ENCODE results near the gene GSE1.

GSE1 gene

DNA sequence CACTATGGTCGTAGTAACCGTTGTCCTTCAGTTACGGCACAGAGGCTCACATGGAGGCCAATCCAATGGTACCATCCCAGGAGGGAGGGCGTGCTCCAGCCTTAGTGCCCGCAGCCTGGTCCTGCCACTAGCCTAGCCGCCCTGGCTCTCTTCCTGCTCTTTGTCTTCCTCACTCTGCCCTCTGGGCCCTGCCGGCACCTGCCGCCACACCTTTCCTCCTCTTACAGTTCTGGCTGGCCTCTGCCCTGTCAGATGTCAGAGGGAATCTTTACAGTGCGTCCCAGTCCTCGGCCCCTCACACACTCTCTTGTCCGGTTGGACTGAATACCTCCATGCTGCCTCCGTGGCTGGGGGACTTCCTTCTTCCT, 52.2 kb downstream of the GSE1 start:
- no peak overlapping the region for H3K4me3 ChIP-seq (replicated peaks; ENCODE audit: low read depth, low read length)
- TF ChIP-seq, protein P1, sequence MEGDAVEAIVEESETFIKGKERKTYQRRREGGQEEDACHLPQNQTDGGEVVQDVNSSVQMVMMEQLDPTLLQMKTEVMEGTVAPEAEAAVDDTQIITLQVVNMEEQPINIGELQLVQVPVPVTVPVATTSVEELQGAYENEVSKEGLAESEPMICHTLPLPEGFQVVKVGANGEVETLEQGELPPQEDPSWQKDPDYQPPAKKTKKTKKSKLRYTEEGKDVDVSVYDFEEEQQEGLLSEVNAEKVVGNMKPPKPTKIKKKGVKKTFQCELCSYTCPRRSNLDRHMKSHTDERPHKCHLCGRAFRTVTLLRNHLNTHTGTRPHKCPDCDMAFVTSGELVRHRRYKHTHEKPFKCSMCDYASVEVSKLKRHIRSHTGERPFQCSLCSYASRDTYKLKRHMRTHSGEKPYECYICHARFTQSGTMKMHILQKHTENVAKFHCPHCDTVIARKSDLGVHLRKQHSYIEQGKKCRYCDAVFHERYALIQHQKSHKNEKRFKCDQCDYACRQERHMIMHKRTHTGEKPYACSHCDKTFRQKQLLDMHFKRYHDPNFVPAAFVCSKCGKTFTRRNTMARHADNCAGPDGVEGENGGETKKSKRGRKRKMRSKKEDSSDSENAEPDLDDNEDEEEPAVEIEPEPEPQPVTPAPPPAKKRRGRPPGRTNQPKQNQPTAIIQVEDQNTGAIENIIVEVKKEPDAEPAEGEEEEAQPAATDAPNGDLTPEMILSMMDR (IDR thresholded peaks at IDR 0.05; ENCODE audit: low read depth, low read length, missing control alignments): no peak
- no peak for DNase-seq (ENCODE audit: extremely low read depth, low read depth)

DNA sequence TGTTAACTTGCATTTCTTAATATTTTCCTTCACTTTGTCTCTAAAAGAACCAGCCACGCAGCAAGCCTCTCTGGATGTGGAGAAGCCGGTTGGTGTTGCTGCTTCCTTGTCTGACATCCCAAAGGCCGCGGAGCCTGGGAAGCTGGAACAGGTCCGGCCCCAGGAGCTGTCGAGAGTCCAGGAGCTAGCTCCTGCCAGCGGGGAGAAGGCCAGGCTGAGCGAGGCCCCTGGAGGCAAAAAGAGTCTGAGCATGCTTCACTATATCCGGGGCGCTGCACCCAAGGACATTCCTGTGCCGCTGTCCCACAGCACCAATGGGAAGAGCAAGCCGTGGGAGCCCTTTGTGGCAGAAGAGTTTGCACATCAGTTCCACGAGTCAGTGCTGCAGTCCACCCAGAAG, 52.8 kb downstream of the GSE1 start:
- TF ChIP-seq, protein P1 (IDR thresholded peaks at IDR 0.05; ENCODE audit: low read depth, low read length, missing control alignments): no peak
- H3K4me3 ChIP-seq (replicated peaks; ENCODE audit: low read depth, low read length): no peak overlapping the region
- no peak for DNase-seq (ENCODE audit: extremely low read depth, low read depth)

DNA sequence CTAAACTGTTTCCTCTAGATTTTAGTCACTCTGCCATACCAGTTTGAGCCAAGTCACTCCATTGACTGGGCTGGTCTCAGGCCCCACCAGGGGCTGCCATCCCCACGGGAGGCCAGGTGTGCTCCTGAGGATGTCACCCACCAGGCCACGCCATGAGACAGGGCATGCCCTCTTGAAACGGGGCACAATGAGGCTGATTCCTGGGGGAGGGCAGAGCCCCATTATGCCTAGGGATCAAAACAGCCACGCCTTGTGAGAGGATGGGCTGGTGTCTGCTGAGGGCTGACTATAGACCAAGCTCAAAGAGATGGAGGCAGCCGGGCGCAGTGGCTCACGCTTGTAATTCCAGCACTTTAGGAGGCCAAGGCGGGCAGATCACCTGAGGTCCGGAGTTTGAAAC, 54.1 kb downstream of the GSE1 start:
- no peak for DNase-seq (ENCODE audit: extremely low read depth, low read depth)
- H3K4me3 ChIP-seq (replicated peaks; ENCODE audit: low read depth, low read length): no peak overlapping the region
- TF ChIP-seq, protein P1 (IDR thresholded peaks at IDR 0.05; ENCODE audit: low read depth, low read length, missing control alignments): no peak

DNA sequence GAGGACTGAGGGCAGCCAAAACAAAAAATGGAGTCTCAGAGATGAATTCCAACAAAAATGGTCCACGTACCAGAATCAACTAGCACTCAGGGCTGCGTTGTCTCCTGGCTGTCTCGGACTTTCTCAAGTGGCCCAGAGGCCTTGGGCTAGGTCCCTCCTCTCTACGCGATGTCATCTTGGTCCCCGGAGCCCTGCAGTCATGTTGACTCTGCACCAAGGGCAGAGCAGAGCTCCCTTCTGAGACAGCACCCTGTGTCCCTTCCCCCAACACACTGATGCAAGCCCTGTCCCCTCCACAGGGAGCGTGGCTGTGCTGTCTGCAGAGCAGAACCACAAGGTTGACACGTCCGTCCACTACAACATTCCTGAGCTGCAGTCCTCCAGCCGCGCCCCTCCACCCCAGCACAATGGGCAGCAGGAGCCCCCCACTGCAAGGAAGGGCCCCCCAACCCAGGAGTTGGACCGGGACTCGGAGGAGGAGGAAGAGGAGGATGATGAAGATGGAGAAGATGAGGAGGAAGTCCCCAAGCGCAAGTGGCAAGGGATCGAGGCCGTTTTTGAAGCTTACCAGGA, 54.8 kb downstream of the GSE1 start:
- TF ChIP-seq, protein P1 (IDR thresholded peaks at IDR 0.05; ENCODE audit: low read depth, low read length, missing control alignments): no peak
- DNase-seq (ENCODE audit: extremely low read depth, low read depth): no peak
- no peak overlapping the region for H3K4me3 ChIP-seq (replicated peaks; ENCODE audit: low read depth, low read length)

DNA sequence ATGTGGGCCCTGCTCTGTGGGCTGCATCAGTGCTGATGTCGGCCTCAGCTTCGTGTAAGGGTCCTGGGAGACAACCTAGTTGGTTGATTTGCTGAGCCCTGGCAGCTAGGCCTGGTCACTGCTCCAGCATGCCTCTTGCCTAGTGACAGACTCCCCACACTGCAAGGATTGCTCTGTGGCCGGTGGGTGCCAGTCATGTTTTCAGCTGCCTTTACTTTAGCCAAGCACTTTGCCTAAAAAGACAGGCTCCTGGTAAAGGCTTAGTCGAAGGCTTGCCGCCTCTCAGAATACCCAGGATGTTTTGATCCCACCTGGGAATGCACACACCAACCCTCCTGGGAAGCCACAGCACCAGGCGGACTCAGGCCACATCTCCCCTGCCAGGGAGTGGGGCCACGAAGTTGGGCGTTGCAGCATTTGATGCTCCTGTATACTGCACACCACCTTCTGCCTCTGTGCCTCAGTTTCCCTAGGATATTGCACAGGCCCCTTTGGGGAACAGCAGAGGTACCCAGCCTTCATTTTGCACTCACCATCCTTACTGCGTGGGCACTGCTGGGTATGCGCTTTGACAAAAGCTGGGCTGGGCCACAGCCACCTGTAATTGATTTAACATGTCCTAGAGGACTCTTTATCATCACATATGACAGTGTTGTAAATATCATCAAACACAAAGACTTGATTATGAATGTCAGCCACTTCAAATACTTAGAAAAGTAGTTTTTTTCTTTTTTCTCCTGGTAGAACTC, 55.7 kb downstream of the GSE1 start:
- DNase-seq (ENCODE audit: extremely low read depth, low read depth): no peak
- TF ChIP-seq, protein P1 (IDR thresholded peaks at IDR 0.05; ENCODE audit: low read depth, low read length, missing control alignments): no peak

DNA sequence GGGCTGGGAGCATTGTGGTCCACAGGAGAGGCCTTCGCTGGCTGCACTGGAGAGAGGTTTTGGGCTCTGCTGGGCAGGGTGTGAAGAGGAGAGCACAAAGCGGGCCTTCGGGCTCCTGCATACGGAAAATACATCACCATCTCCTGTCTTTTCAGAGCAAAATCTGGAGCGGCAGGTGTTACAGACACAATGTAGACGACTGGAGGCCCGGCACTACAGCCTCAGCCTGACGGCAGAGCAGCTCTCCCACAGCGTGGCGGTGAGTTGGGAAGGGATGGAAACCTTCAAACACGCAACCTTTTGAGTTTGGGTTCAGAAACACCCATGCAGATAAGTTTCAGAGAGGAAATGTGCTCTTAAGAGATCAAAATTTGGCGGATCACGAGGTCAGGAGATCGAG, 57.7 kb downstream of the GSE1 start:
- DNase-seq (ENCODE audit: extremely low read depth, low read depth): no peak
- TF ChIP-seq, protein P1 (IDR thresholded peaks at IDR 0.05; ENCODE audit: low read depth, low read length, missing control alignments): no peak
- H3K4me3 ChIP-seq (replicated peaks; ENCODE audit: low read depth, low read length): no peak overlapping the region

More for the DNA sequence above, 55.7 kb downstream of the GSE1 start:
- H3K4me3 ChIP-seq (replicated peaks; ENCODE audit: low read depth, low read length): no peak overlapping the region

Measured in HFF-Myc (cell line).